HepG2 (cell line): ENCODE data around the gene DUSP8. TPM values are rescaled to one million over a fixed set of nuclear protein-coding genes. Genes with fewer than 3 reads are reported as not detected.

Experiments
- GABPA ChIP-seq, 2 experiments: IDR thresholded peaks; 2 replicates each; pipeline ENCODE4 v1.6.1; 2011 to 2016; ENCODE audit warnings: low read depth in 2 of 2, low read length in 1 of 2, missing biosample characterization in 1 of 2, missing genetic modification characterization in 1 of 2
- HNRNPUL1 ChIP-seq: fragments of 200-400 bp; formaldehyde crosslinking; IDR thresholded peaks from 2 replicates; pipeline ENCODE4 v1.6.1; 2017; ENCODE audit warnings: low read depth, mild to moderate bottlenecking, low read length, moderate library complexity
- KDM5B ChIP-seq: sonication (generic); formaldehyde crosslinking; IDR thresholded peaks from 2 replicates; pipeline ENCODE4 v1.4.0; 2020; ENCODE audit warnings: missing genetic modification reagents, mild to moderate bottlenecking, borderline replicate concordance
- RAD21 ChIP-seq: fragments of 450-650 bp; formaldehyde crosslinking; IDR thresholded peaks from 2 replicates; pipeline ENCODE4 v1.5.0; 2020; ENCODE audit warnings: mild to moderate bottlenecking
- RARA ChIP-seq: IDR thresholded peaks from 2 replicates; pipeline ENCODE4 v1.6.1; 2016; ENCODE audit warnings: missing genetic modification reagents, missing compliant biosample characterization
- SRSF1 ChIP-seq: fragments of 200-400 bp; formaldehyde crosslinking; optimal IDR thresholded peaks from 2 replicates; pipeline ENCODE3; 2017; ENCODE audit warnings: mild to moderate bottlenecking, low read depth, low read length, moderate library complexity
- TGIF2 ChIP-seq: IDR thresholded peaks from 2 replicates; pipeline ENCODE4 v1.6.1; 2016; ENCODE audit warnings: control low read depth, missing compliant biosample characterization
- TRIM24 ChIP-seq: sonication (generic); formaldehyde crosslinking; IDR thresholded peaks from 2 replicates; pipeline ENCODE4 v1.8.0; 2022; ENCODE audit warnings: mild to moderate bottlenecking, missing genetic modification reagents
- ZBTB1 ChIP-seq: sonication (generic); formaldehyde crosslinking; IDR thresholded peaks from 2 replicates; pipeline ENCODE4 v1.4.0; 2020; ENCODE audit warnings: missing genetic modification reagents, borderline replicate concordance
- ZBTB42 ChIP-seq: sonication (generic); formaldehyde crosslinking; IDR thresholded peaks from 2 replicates; pipeline ENCODE4 v1.5.0; 2020; ENCODE audit warnings: mild to moderate bottlenecking, missing genetic modification reagents
- ZNF251 ChIP-seq: sonication (generic); formaldehyde crosslinking; IDR thresholded peaks from 2 replicates; pipeline ENCODE4 v1.9.0; 2021; ENCODE audit warnings: mild to moderate bottlenecking, missing genetic modification reagents
- ZNF382 ChIP-seq: sonication (generic); formaldehyde crosslinking; IDR thresholded peaks from 2 replicates; pipeline ENCODE4 v1.5.0; 2020; ENCODE audit warnings: missing genetic modification reagents, mild to moderate bottlenecking, borderline replicate concordance
- ZNF432 ChIP-seq: sonication (generic); formaldehyde crosslinking; IDR thresholded peaks from 2 replicates; pipeline ENCODE4 v1.5.0; 2020; ENCODE audit warnings: missing genetic modification reagents, mild to moderate bottlenecking, borderline replicate concordance
- ZNF543 ChIP-seq: sonication (generic); formaldehyde crosslinking; IDR thresholded peaks from 2 replicates; pipeline ENCODE4 v1.4.0; 2020; ENCODE audit warnings: mild to moderate bottlenecking, missing genetic modification reagents
- polyA plus RNA-seq, 8 experiments: library from polyadenylated mRNA; depleted of rRNA in 3 of 8; stranded (reverse) in 7 of 8; unstranded in 1 of 8; fragments of >200 nt; fragmentation: Illumina TruSeq in 4 of 8; extraction: Trizol in 4 of 8; gene quantifications; 2 replicates each; pipeline versions ENCODE4 v1.2.1 to v1.2.3, GENCODE V29; 2011 to 2016; ENCODE audit warnings: low read depth in 4 of 8, missing spikeins in 1 of 8, mixed read lengths in 1 of 8; ENCODE audit not compliant: insufficient read depth in 1 of 8
- total RNA-seq, 5 experiments: library from RNA; depleted of rRNA; stranded (reverse); fragments of >200 nt; fragmentation: Illumina TruSeq; extraction: Trizol; gene quantifications; 2 replicates each; pipeline ENCODE4 v1.2.3, GENCODE V29; 2016; ENCODE audit warnings: low read depth in 1 of 5
- TF ChIP-seq, protein P1 (sequence below): sonication (generic); formaldehyde crosslinking; conservative IDR thresholded peaks from 2 replicates; pipeline ENCODE4 v1.8.0; 2022; ENCODE audit warnings: missing genetic modification reagents
- TF ChIP-seq, protein P2 (sequence below): sonication (generic); formaldehyde crosslinking; IDR thresholded peaks from 2 replicates; pipeline ENCODE4 v1.5.0; 2020; ENCODE audit warnings: missing genetic modification reagents, mild to moderate bottlenecking, borderline replicate concordance
- TF ChIP-seq, protein P3 (sequence below): sonication (generic); formaldehyde crosslinking; IDR thresholded peaks from 2 replicates; pipeline ENCODE4 v1.9.0; 2021; ENCODE audit warnings: mild to moderate bottlenecking, missing genetic modification reagents
- TF ChIP-seq, protein P4 (sequence below): sonication (generic); formaldehyde crosslinking; conservative IDR thresholded peaks from 2 replicates; pipeline ENCODE4 v1.4.0; 2020; ENCODE audit warnings: missing genetic modification reagents

The DUSP8 gene
- total and polyA plus RNA-seq, 2 of the 13 experiments (the other 11 are each of a cell fraction or from before 2014, with no cell fraction given) = 1.8 to 8.0 TPM

DNA sequence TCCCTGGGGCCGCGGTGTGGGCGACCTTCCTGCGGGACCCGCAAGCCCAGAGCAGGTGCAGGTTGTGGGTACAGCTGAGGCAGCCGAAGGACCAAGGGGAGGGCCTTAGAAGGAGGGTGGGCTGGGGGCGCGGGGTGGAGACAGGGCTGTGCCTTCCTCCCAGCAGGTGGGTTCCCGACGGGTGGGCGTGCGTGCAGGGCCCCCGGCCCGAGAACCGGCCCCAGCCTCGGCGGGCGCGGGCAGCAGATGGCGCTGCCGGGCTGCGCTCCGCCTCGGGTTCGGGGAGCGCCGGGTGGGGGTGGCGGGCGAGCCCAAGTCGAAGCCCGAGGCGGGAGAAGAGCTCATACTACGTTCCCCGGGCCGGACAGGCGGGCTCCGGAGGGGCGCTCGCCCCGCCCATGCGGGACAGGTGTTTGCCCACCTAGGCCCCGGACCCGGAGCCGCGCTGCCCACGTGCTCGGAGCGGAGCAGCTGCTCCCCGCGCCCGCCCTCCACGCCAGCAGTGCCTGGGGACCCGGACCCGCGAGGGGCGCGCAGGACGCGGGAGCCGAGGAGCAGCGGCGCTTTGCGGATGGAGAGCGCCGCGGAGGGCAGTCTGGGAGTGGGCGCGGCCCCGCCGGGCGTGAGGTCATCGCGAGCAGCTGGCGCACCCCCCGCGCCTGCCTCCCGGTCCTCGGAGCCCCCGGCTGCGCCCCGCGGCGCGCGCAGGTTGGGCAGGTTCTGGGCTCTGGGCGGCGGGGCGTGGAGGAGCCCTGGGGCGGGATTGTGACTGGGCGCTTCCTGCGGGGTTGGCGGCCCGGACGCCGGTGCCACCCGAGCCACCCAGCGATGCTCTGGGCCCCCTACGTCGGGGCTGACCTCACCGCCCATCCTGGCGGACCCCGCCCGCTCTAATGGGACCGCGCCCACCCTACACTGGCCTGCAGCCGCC lies 25.3 kb downstream of the DUSP8 start (continued):
- TF ChIP-seq, protein P1, sequence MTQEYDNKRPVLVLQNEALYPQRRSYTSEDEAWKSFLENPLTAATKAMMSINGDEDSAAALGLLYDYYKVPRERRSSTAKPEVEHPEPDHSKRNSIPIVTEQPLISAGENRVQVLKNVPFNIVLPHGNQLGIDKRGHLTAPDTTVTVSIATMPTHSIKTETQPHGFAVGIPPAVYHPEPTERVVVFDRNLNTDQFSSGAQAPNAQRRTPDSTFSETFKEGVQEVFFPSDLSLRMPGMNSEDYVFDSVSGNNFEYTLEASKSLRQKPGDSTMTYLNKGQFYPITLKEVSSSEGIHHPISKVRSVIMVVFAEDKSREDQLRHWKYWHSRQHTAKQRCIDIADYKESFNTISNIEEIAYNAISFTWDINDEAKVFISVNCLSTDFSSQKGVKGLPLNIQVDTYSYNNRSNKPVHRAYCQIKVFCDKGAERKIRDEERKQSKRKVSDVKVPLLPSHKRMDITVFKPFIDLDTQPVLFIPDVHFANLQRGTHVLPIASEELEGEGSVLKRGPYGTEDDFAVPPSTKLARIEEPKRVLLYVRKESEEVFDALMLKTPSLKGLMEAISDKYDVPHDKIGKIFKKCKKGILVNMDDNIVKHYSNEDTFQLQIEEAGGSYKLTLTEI (CRISPR knock-in tag) = no peak
- no peak for TF ChIP-seq HNRNPUL1
- no peak for TF ChIP-seq ZNF251
- 0 out of 2 replicates have a peak, but pooled peaks have one; percentile 47 for TF ChIP-seq KDM5B (CRISPR knock-in tag)
- TF ChIP-seq, protein P2, sequence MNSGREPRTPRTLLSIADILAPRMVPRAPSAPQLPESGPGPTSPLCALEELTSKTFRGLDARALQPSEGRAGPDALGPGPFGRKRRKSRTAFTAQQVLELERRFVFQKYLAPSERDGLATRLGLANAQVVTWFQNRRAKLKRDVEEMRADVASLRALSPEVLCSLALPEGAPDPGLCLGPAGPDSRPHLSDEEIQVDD (CRISPR knock-in tag) = no peak
- no peak for TF ChIP-seq TGIF2 (CRISPR knock-in tag)
- TF ChIP-seq ZNF382 (CRISPR knock-in tag) = no peak
- TF ChIP-seq, protein P3, sequence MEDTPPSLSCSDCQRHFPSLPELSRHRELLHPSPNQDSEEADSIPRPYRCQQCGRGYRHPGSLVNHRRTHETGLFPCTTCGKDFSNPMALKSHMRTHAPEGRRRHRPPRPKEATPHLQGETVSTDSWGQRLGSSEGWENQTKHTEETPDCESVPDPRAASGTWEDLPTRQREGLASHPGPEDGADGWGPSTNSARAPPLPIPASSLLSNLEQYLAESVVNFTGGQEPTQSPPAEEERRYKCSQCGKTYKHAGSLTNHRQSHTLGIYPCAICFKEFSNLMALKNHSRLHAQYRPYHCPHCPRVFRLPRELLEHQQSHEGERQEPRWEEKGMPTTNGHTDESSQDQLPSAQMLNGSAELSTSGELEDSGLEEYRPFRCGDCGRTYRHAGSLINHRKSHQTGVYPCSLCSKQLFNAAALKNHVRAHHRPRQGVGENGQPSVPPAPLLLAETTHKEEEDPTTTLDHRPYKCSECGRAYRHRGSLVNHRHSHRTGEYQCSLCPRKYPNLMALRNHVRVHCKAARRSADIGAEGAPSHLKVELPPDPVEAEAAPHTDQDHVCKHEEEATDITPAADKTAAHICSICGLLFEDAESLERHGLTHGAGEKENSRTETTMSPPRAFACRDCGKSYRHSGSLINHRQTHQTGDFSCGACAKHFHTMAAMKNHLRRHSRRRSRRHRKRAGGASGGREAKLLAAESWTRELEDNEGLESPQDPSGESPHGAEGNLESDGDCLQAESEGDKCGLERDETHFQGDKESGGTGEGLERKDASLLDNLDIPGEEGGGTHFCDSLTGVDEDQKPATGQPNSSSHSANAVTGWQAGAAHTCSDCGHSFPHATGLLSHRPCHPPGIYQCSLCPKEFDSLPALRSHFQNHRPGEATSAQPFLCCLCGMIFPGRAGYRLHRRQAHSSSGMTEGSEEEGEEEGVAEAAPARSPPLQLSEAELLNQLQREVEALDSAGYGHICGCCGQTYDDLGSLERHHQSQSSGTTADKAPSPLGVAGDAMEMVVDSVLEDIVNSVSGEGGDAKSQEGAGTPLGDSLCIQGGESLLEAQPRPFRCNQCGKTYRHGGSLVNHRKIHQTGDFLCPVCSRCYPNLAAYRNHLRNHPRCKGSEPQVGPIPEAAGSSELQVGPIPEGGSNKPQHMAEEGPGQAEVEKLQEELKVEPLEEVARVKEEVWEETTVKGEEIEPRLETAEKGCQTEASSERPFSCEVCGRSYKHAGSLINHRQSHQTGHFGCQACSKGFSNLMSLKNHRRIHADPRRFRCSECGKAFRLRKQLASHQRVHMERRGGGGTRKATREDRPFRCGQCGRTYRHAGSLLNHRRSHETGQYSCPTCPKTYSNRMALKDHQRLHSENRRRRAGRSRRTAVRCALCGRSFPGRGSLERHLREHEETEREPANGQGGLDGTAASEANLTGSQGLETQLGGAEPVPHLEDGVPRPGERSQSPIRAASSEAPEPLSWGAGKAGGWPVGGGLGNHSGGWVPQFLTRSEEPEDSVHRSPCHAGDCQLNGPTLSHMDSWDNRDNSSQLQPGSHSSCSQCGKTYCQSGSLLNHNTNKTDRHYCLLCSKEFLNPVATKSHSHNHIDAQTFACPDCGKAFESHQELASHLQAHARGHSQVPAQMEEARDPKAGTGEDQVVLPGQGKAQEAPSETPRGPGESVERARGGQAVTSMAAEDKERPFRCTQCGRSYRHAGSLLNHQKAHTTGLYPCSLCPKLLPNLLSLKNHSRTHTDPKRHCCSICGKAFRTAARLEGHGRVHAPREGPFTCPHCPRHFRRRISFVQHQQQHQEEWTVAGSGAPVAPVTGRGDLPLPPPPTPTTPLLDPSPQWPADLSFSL = no peak
- no peak for TF ChIP-seq ZBTB42 (CRISPR knock-in tag)
- TF ChIP-seq GABPA (IDR thresholded peaks at IDR 0.05; ENCODE audit: low read depth, low read length) = no peak
- TF ChIP-seq GABPA (CRISPR knock-in tag; IDR thresholded peaks at IDR 0.05; ENCODE audit: low read depth) = no peak
- TF ChIP-seq RAD21 (CRISPR knock-in tag) = peak; percentile 88
- TF ChIP-seq ZNF543 (CRISPR knock-in tag) = no peak
- no peak for TF ChIP-seq ZNF432
- TF ChIP-seq, protein P4, sequence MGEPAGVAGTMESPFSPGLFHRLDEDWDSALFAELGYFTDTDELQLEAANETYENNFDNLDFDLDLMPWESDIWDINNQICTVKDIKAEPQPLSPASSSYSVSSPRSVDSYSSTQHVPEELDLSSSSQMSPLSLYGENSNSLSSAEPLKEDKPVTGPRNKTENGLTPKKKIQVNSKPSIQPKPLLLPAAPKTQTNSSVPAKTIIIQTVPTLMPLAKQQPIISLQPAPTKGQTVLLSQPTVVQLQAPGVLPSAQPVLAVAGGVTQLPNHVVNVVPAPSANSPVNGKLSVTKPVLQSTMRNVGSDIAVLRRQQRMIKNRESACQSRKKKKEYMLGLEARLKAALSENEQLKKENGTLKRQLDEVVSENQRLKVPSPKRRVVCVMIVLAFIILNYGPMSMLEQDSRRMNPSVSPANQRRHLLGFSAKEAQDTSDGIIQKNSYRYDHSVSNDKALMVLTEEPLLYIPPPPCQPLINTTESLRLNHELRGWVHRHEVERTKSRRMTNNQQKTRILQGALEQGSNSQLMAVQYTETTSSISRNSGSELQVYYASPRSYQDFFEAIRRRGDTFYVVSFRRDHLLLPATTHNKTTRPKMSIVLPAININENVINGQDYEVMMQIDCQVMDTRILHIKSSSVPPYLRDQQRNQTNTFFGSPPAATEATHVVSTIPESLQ = no peak
- no peak for TF ChIP-seq ZBTB1 (CRISPR knock-in tag)
- TF ChIP-seq TRIM24 (CRISPR knock-in tag) = no peak
- TF ChIP-seq SRSF1 = no peak
- no peak for TF ChIP-seq RARA
